ENCODE data around the gene PLAAT3.
A peak's percentile ranks its signal among the peaks of the same experiment; 100 is the strongest.
"Not testable (repeated sequence)": the region's sequence is repeated elsewhere in the genome, so short reads cannot be mapped to it uniquely, and the experiment has no call there.

Gene PLAAT3

GRCh38 chr11:63621071-63621470 is 6.8 kb upstream of the PLAAT3 start:
- Histone ChIP-seq H3K4me3 (ENCODE audit: low read depth in 1 of 2, low read length in 1 of 2) (no peak overlapping the region), H3K9me3 (no peaks in the 10 kb centered on the region), H3K27ac (peak overlapping the region; percentile 30), H3K4me1 (ENCODE audit: control insufficient read depth in 1 of 2, insufficient read depth in 1 of 2, low read depth in 1 of 2, low read length in 1 of 2) (peaks cover 12 to 14% of the 10 kb centered on the region in 2 experiments), H3K36me3 (no peaks in the 10 kb centered on the region), H3K27me3 (peaks cover 25% of the 10 kb centered on the region)
- TF ChIP-seq CTCF (IDR thresholded peaks at IDR 0.05): no peak

- no peaks in the 10 kb centered on the region for H3K36me3 ChIP-seq
- TF ChIP-seq CTCF (IDR thresholded peaks at IDR 0.05): no peak
- no peaks in the 10 kb centered on the region for H3K9me3 ChIP-seq
- peaks cover 12 to 14% of the 10 kb centered on the region in 2 experiments for H3K4me1 ChIP-seq (ENCODE audit: control insufficient read depth in 1 of 2, insufficient read depth in 1 of 2, low read depth in 1 of 2, low read length in 1 of 2)
- no peak overlapping the region for H3K4me3 ChIP-seq (ENCODE audit: low read depth in 1 of 2, low read length in 1 of 2)
- H3K27ac ChIP-seq: no peak overlapping the region
- H3K27me3 ChIP-seq: peaks cover 34% of the 10 kb centered on the region
Observed at GRCh38 chr11:63619967-63620366, 5.7 kb upstream of the PLAAT3 start.

- H3K27ac ChIP-seq; H3K9me3 ChIP-seq; H3K36me3 ChIP-seq; H3K4me3 ChIP-seq (ENCODE audit: low read depth in 1 of 2, low read length in 1 of 2): not testable (repeated sequence)
- H3K4me1 ChIP-seq (ENCODE audit: control insufficient read depth in 1 of 2, insufficient read depth in 1 of 2, low read depth in 1 of 2, low read length in 1 of 2): peaks cover 23 to 29% of the 10 kb centered on the region in 2 experiments
- peaks cover 36% of the 10 kb centered on the region for H3K27me3 ChIP-seq
Observed at GRCh38 chr11:63617686-63618085, 3.5 kb upstream of the PLAAT3 start.

GRCh38 chr11:63616953-63617352 is 2.7 kb upstream of the PLAAT3 start:
- Histone ChIP-seq H3K9me3 (no peaks in the 10 kb centered on the region), H3K27me3 (peaks cover 41% of the 10 kb centered on the region), H3K4me3 (ENCODE audit: low read depth in 1 of 2, low read length in 1 of 2) (no peak overlapping the region), H3K4me1 (ENCODE audit: control insufficient read depth in 1 of 2, insufficient read depth in 1 of 2, low read depth in 1 of 2, low read length in 1 of 2) (peaks cover 20 to 29% of the 10 kb centered on the region in 2 experiments), H3K36me3 (no peaks in the 10 kb centered on the region), H3K27ac (no peak overlapping the region)
- no peak for TF ChIP-seq CTCF (IDR thresholded peaks at IDR 0.05)

GRCh38 chr11:63613517-63614135 is 607 bp downstream of the PLAAT3 start:
- Histone ChIP-seq H3K4me1 (ENCODE audit: control insufficient read depth in 1 of 2, insufficient read depth in 1 of 2, low read depth in 1 of 2, low read length in 1 of 2) (peaks cover 11 to 15% of the 10 kb centered on the region in 2 experiments), H3K36me3 (no peaks in the 10 kb centered on the region), H3K27ac (no peak overlapping the region), H3K27me3 (peaks cover 67% of the 10 kb centered on the region), H3K9me3 (no peaks in the 10 kb centered on the region), H3K4me3 (ENCODE audit: low read depth in 1 of 2, low read length in 1 of 2) (peak overlapping the region in 1 of 2 experiments; percentile 41)
- TF ChIP-seq CTCF (IDR thresholded peaks at IDR 0.05): no peak

- no peaks in the 10 kb centered on the region for H3K36me3 ChIP-seq
- TF ChIP-seq CTCF (IDR thresholded peaks at IDR 0.05): no peak
- H3K9me3 ChIP-seq: no peaks in the 10 kb centered on the region
- H3K4me1 ChIP-seq (ENCODE audit: control insufficient read depth in 1 of 2, insufficient read depth in 1 of 2, low read depth in 1 of 2, low read length in 1 of 2): peaks cover 11 to 15% of the 10 kb centered on the region in 2 experiments
- H3K4me3 ChIP-seq (ENCODE audit: low read depth in 1 of 2, low read length in 1 of 2): no peak overlapping the region
- H3K27me3 ChIP-seq: peaks cover 67% of the 10 kb centered on the region
- no peak overlapping the region for H3K27ac ChIP-seq
Observed at GRCh38 chr11:63612181-63612580, 2.1 kb downstream of the PLAAT3 start.

Measured in neutrophil (primary cell).